Spleen (tissue), 11 donors: ENCODE results near the gene ZNF738. TPM values are rescaled to one million over a fixed set of nuclear protein-coding genes. Genes with fewer than 3 reads are reported as not detected.
"Not testable (repeated sequence)": the region's sequence is repeated elsewhere in the genome, so short reads cannot be mapped to it uniquely, and the experiment has no call there.

Experiments used
- DNase-seq: peaks from one replicate; pipeline ENCODE4 v3.0.0-alpha.2; 2020
- H3K27ac ChIP-seq, 8 donors: fragments of 200-600 bp; sonication (generic) in 7 of 8; 1 replicate in 4 of 8; 2 replicates in 4 of 8; pipeline versions ENCODE4 v1.5.0 to v1.8.0; 2016 to 2021; ENCODE audit warnings: inconsistent platforms in 4 of 8, mild to moderate bottlenecking in 4 of 8, moderate library complexity in 1 of 8
- H3K27me3 ChIP-seq, 7 donors: fragments of 200-600 bp; sonication (generic) in 6 of 7; replicated peaks in 1 of 7; 1 replicate in 4 of 7; 2 replicates in 3 of 7; pipeline versions ENCODE4 v1.5.0 to v1.8.0; 2016 to 2021; ENCODE audit warnings: inconsistent platforms in 3 of 7, mild to moderate bottlenecking in 1 of 7
- H3K36me3 ChIP-seq, 6 donors: fragments of 200-600 bp; sonication (generic) in 5 of 6; 1 replicate in 4 of 6; 2 replicates in 2 of 6; pipeline versions ENCODE4 v1.5.0 to v1.8.0; 2016 to 2021; ENCODE audit warnings: inconsistent platforms in 2 of 6
- H3K4me1 ChIP-seq, 6 donors: fragments of 200-600 bp; sonication (generic) in 5 of 6; 1 replicate in 3 of 6; 2 replicates in 3 of 6; pipeline versions ENCODE4 v1.5.0 to v1.8.0; 2016 to 2021; ENCODE audit warnings: inconsistent platforms in 3 of 6
- H3K4me3 ChIP-seq, 8 donors: fragments of 200-600 bp; sonication (generic) in 7 of 8; 1 replicate in 4 of 8; 2 replicates in 4 of 8; pipeline versions ENCODE4 v1.5.0 to v1.8.0; 2016 to 2021; ENCODE audit warnings: inconsistent platforms in 4 of 8, mild to moderate bottlenecking in 4 of 8, moderate library complexity in 2 of 8
- H3K9me3 ChIP-seq, 8 donors: fragments of 200-600 bp; sonication (generic) in 7 of 8; 1 replicate in 4 of 8; 2 replicates in 4 of 8; pipeline versions ENCODE4 v1.5.0 to v1.8.0; 2016 to 2021; ENCODE audit warnings: inconsistent platforms in 4 of 8
- CTCF ChIP-seq, 11 experiments: fragments of 200-600 bp in 7 of 11; fragments of 450-650 bp in 4 of 11; sonication (generic) in 4 of 11; IDR thresholded peaks in 8 of 11; conservative IDR thresholded peaks in 3 of 11; 1 replicate in 7 of 11; 2 replicates in 4 of 11; pipeline versions ENCODE4 v1.4.0 to v1.8.0; 2016 to 2021; ENCODE audit warnings: antibody characterized with exemption in 11 of 11, inconsistent platforms in 4 of 11, mild to moderate bottlenecking in 1 of 11
- POLR2A ChIP-seq, 3 donors: fragments of 450-650 bp; IDR thresholded peaks; one replicate each; pipeline ENCODE4 v1.5.1; 2017; ENCODE audit warnings: antibody characterized with exemption in 3 of 3, mild to moderate bottlenecking in 1 of 3
- POLR2AphosphoS5 ChIP-seq, 3 donors: sonication (generic); formaldehyde crosslinking; IDR thresholded peaks; one replicate each; pipeline ENCODE4 v1.5.1; 2017; ENCODE audit warnings: antibody characterized with exemption in 3 of 3
- WGBS, 5 donors: extraction: QIAGEN DNeasy Blood & Tissue Kit in 3 of 5; methylation state at CpG; one replicate each; pipeline versions ENCODE4 v1.1.5 to v1.1.7; 2013 to 2018; 5-methylcytosine and 5-hydroxymethylcytosine counted together
- intact Hi-C: fragments of 100-400 bp; cut with DNase I; formaldehyde crosslinking; loops from one replicate; pipeline ENCODE4 v1.15.0; 2023; ENCODE audit warnings: low total_unique reads
- polyA plus RNA-seq, 3 donors: library from polyadenylated mRNA; stranded (reverse); fragments of 200-250 nt; gene quantifications; one replicate each; pipeline ENCODE4 v1.2.1, GENCODE V29; 2013
- total RNA-seq, 7 donors: library from RNA; depleted of rRNA in 3 of 7; stranded (reverse); fragments of >200 nt in 3 of 7; fragmentation: NEBNext Ultra II Directional in 4 of 7; extraction: Animal tissue kit (Norgen Biotek cat#: 25700) in 4 of 7; gene quantifications; one replicate each; pipeline versions ENCODE4 v1.1.0 to v1.2.1, GENCODE V29; 2016 to 2021
- donor health status: healthy with polysubstance abuse.
- donor health status: DM: no; HTN: no; CAD: no; lungs with moderate emphysema.
- donor health status: DM: no; HTN: no; CAD: no.
- donor health status: Bipolar disorder and iron deficiency.
- donor health status: healthy.
- donor health status: DM: no; HTN: no; CAD: no.
- donor health status: DM: yes; HTN: yes; CAD: no.

The ZNF738 gene
- total and polyA plus RNA-seq, 10 donors, result 4.5 to 16.5 (median 8.4) TPM

GRCh38 chr19:21326169-21326568 is 32.6 kb upstream of the ZNF738 start:
- H3K4me3 ChIP-seq, result peak overlapping the region in 1 of 8 donors; percentile 4
- intact Hi-C loops, result no loop called here
- H3K27ac ChIP-seq, result no peak overlapping the region
- DNase-seq, result no peak
- no peaks in the 10 kb centered on the region for H3K27me3 ChIP-seq
- H3K36me3 ChIP-seq, result peaks cover 0 to 42% (median 16%) of the 10 kb centered on the region in 6 donors
- peaks cover 11 to 54% (median 27%) of the 10 kb centered on the region in 6 donors for H3K4me1 ChIP-seq
- TF ChIP-seq CTCF (IDR thresholded peaks at IDR 0.05 in 8 of 11, conservative IDR thresholded peaks at IDR 0.05 in 3 of 11) (no peak), POLR2AphosphoS5 (IDR thresholded peaks at IDR 0.05) (no peak), POLR2A (IDR thresholded peaks at IDR 0.05) (no peak)
- H3K9me3 ChIP-seq, result peaks cover 0 to 47% (median 17%) of the 10 kb centered on the region in 8 donors
- 96 to 100% (median 97%) methylated on average over 2 of the region's 2 CpGs for WGBS, 5 donors

- WGBS, 5 donors, result 7 to 16% (median 10%) methylated on average over 6 of the region's 6 CpGs
- DNase-seq, result no peak
- intact Hi-C loops, result no loop called here
- Histone ChIP-seq H3K9me3 (peaks cover 0 to 35% (median 17%) of the 10 kb centered on the region in 8 donors), H3K27ac (peak overlapping the region; percentile 89 to 99 (median 96)), H3K4me3 (peak overlapping the region; percentile 50 to 90 (median 64)), H3K27me3 (no peaks in the 10 kb centered on the region), H3K36me3 (peaks cover 0 to 37% (median 16%) of the 10 kb centered on the region in 6 donors), H3K4me1 (peaks cover 11 to 41% (median 25%) of the 10 kb centered on the region in 6 donors)
- no peak for TF ChIP-seq POLR2A (IDR thresholded peaks at IDR 0.05)
- no peak for TF ChIP-seq POLR2AphosphoS5 (IDR thresholded peaks at IDR 0.05)
Measured at GRCh38 chr19:21328406-21328805, 30.4 kb upstream of the ZNF738 start.

- TF ChIP-seq CTCF (IDR thresholded peaks at IDR 0.05 in 8 of 11, conservative IDR thresholded peaks at IDR 0.05 in 3 of 11) (peak in 2 of 11 experiments; percentile 11 to 14), POLR2A (IDR thresholded peaks at IDR 0.05) (peak in 2 of 3 donors; percentile 44 to 78), POLR2AphosphoS5 (IDR thresholded peaks at IDR 0.05) (peak; percentile 91 to 96 (median 93))
- peak; percentile 95 for DNase-seq
- Histone ChIP-seq H3K36me3 (peaks cover 0 to 31% (median 16%) of the 10 kb centered on the region in 6 donors), H3K4me1 (peaks cover 11 to 38% (median 25%) of the 10 kb centered on the region in 6 donors), H3K4me3 (peak within 1 kb of the TSS; percentile 50 to 90 (median 64)), H3K27me3 (no peaks in the 10 kb centered on the region), H3K9me3 (peaks cover 0 to 37% (median 20%) of the 10 kb centered on the region in 8 donors), H3K27ac (peak within 1 kb of the TSS; percentile 89 to 99 (median 96))
- 0% methylated on average over 20 to 32 of the region's 32 CpGs for WGBS, 5 donors
- intact Hi-C loops, result no loop called here
Measured at GRCh38 chr19:21328885-21329605, 29.8 kb upstream of the ZNF738 start, which contains the start of gene ZNF708. ZNF708 (minus strand) TSS chr19:21329410; CDS start chr19:21329212, 198 bp downstream.

GRCh38 chr19:21335721-21336120 is 23.1 kb upstream of the ZNF738 start:
- Histone ChIP-seq H3K36me3 (no peaks in the 10 kb centered on the region), H3K9me3 (peaks cover 16 to 66% (median 64%) of the 10 kb centered on the region in 8 donors), H3K27me3 (no peaks in the 10 kb centered on the region), H3K27ac (no peak overlapping the region), H3K4me1 (no peaks in the 10 kb centered on the region), H3K4me3 (no peak overlapping the region)
- intact Hi-C loops, result no loop called here
- DNase-seq, result no peak
- 47 to 95% (median 50%) methylated on average over 2 of the region's 2 CpGs for WGBS, 5 donors
- TF ChIP-seq POLR2AphosphoS5 (IDR thresholded peaks at IDR 0.05) (no peak), POLR2A (IDR thresholded peaks at IDR 0.05) (no peak), CTCF (IDR thresholded peaks at IDR 0.05 in 8 of 11, conservative IDR thresholded peaks at IDR 0.05 in 3 of 11) (no peak)

DNA sequence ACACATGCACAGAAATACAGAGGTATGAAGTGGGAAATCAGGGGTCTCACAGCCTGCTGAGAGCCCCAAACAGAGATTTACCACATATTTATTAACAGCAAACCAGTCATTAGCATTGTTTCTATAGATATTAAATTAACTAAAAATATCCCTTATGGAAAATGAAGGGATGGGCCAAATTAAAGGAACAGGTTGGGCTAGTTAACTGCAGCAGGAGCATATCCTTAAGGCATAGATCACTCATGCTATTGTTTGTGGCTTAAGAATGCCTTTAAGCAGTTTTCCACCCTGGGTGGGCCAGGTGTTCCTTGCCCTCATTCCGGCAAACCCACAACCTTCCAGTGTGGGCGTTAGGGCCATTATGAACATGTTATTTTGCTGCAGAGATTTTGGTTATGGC is 14.0 kb upstream of the ZNF738 start:
- intact Hi-C loops, H3K27me3 ChIP-seq, H3K27ac ChIP-seq, DNase-seq, H3K4me3 ChIP-seq, H3K4me1 ChIP-seq, H3K36me3 ChIP-seq: not testable (repeated sequence)
- 45 to 94% (median 50%) methylated on average over 2 of the region's 2 CpGs for WGBS, 5 donors
- peaks cover 0 to 76% (median 46%) of the 10 kb centered on the region in 8 donors for H3K9me3 ChIP-seq
